Right lobe of liver (tissue), 6 donors: ENCODE data around the gene TAF13. TPM values are rescaled to one million over a fixed set of nuclear protein-coding genes. Genes with fewer than 3 reads are reported as not detected.

ENCODE experiments used
- ATAC-seq, 4 donors: fragments of 200-7000 bp; cut with Tn5 transposase; one replicate each; pipeline ENCODE4 v1.9.1; 2020; ENCODE audit warnings: mild to moderate bottlenecking in 4 of 4, moderate library complexity in 4 of 4
- DNase-seq, 3 donors: peaks; one replicate each; pipeline ENCODE4 v3.0.0-alpha.2; 2020
- H3K27ac ChIP-seq, 3 donors: fragments of 200-600 bp; one replicate each; pipeline ENCODE4 v1.8.0; 2022
- H3K27me3 ChIP-seq, 2 donors: fragments of 200-600 bp; one replicate each; pipeline ENCODE4 v1.8.0; 2022
- H3K36me3 ChIP-seq, 4 donors: fragments of 200-600 bp; sonication (generic) in 1 of 4; one replicate each; pipeline versions ENCODE4 v1.5.1 to v1.8.0; 2017 to 2022; ENCODE audit warnings: control low read depth in 1 of 4
- H3K4me1 ChIP-seq, 4 donors: fragments of 200-600 bp; sonication (generic) in 1 of 4; one replicate each; pipeline versions ENCODE4 v1.5.1 to v1.8.0; 2017 to 2022; ENCODE audit warnings: control low read depth in 1 of 4
- H3K4me3 ChIP-seq, 3 donors: fragments of 200-600 bp; one replicate each; pipeline ENCODE4 v1.8.0; 2022
- H3K9me3 ChIP-seq, 4 donors: fragments of 200-600 bp; sonication (generic) in 1 of 4; one replicate each; pipeline versions ENCODE4 v1.5.1 to v1.8.0; 2017 to 2022; ENCODE audit warnings: control low read depth in 1 of 4
- POLR2A ChIP-seq: fragments of 450-650 bp; IDR thresholded peaks from one replicate; pipeline ENCODE4 v1.6.1; 2017; ENCODE audit warnings: antibody characterized with exemption, mild to moderate bottlenecking
- WGBS: methylation state at CpG from one replicate; pipeline ENCODE4 v1.1.6; 2018; ENCODE audit warnings: low coverage, low lambda C conversion rate; ENCODE audit not compliant: insufficient coverage; ENCODE audit errors: missing lambda C conversion rate; 5-methylcytosine and 5-hydroxymethylcytosine counted together
- intact Hi-C, 2 donors: fragments of 100-400 bp; cut with DNase I; formaldehyde crosslinking; loops; one replicate each; pipeline versions ENCODE4 v1.11.2 to v1.14.1; 2022
- total RNA-seq, 6 experiments: library from RNA; depleted of rRNA in 2 of 6; stranded (reverse); fragments of >200 nt in 2 of 6; fragmentation: NEBNext Ultra II Directional in 3 of 6; extraction: Animal tissue kit (Norgen Biotek cat#: 25700) in 3 of 6; gene quantifications; one replicate each; pipeline versions ENCODE4 v1.1.0 to v1.2.4, GENCODE V29; 2016 to 2023
- TF ChIP-seq, protein P1 (sequence below), 4 donors: fragments of 200-600 bp in 3 of 4; fragments of 450-650 bp in 1 of 4; IDR thresholded peaks; one replicate each; pipeline versions ENCODE4 v1.5.1 to v1.8.0; 2016 to 2022; ENCODE audit warnings: antibody characterized with exemption in 4 of 4, mild to moderate bottlenecking in 2 of 4
- donor health status: DM: no; HTN: yes; CAD: no.
- donor health status: DM: no; HTN: no; CAD: no.
- donor health status: DM: no; HTN: no; CAD: no.
- donor health status: DM: no; HTN: yes; CAD: no.
- donor health status: DM: no; HTN: yes; CAD: no.

Gene TAF13
- total RNA-seq, 6 experiments from 2014 or later, result 19.2 to 41.1 (median 26.4) TPM

DNA sequence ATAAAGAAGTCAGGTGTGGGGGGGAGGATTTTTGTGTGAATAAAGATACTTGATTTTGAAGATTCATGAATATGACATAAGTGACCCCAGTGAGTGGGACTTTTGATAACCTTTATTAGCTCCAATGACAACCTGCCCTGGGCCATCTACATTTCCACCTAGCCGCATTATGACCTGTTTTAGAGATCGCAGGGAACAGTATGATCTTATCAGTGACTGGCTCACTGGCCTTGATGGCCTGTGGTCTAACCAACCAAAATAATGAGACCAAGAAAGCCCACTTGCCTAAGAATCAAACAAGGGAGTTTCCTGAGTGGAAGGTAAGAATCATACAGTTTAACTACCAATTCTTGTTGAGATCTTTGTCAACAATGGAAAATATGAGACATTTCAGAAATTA is 39.9 kb upstream of the TAF13 start:
- TF ChIP-seq, protein P1, sequence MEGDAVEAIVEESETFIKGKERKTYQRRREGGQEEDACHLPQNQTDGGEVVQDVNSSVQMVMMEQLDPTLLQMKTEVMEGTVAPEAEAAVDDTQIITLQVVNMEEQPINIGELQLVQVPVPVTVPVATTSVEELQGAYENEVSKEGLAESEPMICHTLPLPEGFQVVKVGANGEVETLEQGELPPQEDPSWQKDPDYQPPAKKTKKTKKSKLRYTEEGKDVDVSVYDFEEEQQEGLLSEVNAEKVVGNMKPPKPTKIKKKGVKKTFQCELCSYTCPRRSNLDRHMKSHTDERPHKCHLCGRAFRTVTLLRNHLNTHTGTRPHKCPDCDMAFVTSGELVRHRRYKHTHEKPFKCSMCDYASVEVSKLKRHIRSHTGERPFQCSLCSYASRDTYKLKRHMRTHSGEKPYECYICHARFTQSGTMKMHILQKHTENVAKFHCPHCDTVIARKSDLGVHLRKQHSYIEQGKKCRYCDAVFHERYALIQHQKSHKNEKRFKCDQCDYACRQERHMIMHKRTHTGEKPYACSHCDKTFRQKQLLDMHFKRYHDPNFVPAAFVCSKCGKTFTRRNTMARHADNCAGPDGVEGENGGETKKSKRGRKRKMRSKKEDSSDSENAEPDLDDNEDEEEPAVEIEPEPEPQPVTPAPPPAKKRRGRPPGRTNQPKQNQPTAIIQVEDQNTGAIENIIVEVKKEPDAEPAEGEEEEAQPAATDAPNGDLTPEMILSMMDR (IDR thresholded peaks at IDR 0.05), result no peak
- no peak for TF ChIP-seq POLR2A
- Histone ChIP-seq H3K36me3 (no peaks in the 10 kb centered on the region), H3K4me1 (peaks cover 0 to 18% (median 0%) of the 10 kb centered on the region in 4 donors), H3K9me3 (no peaks in the 10 kb centered on the region), H3K27me3 (peaks cover 5 to 6% of the 10 kb centered on the region in 2 donors), H3K4me3 (no peak overlapping the region), H3K27ac (no peak overlapping the region)
- ATAC-seq (no peak), DNase-seq (no peak)
- WGBS, result 78% methylated on average over 2 of the region's 2 CpGs
- intact Hi-C loops, result loop anchor here in 1 of 2 donors (5.0 kb wide), 1 partner anchor 77 kb away; no protein-coding TSS in a partner anchor

DNA sequence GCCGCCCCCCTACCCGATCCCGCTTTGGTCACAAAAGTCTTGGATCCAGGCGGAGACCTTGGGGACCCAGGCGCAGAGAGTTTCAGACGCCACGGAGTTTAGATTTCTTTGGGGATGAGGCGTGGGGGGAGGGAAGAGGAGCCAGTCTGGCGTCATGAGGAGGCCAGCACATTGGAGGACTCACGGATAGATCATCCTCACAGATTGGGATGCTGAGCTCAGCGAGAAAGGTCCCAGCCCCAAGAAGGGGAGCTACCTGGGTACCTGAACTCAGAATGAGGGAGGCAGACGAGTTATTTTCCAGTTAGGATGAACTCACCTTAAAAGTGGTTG is 38.5 kb upstream of the TAF13 start:
- peaks cover 0 to 18% (median 0%) of the 10 kb centered on the region in 4 donors for H3K4me1 ChIP-seq
- H3K27ac ChIP-seq, result no peak overlapping the region
- ATAC-seq (no peak), DNase-seq (no peak)
- TF ChIP-seq, protein P1 (IDR thresholded peaks at IDR 0.05), result no peak
- no peak for TF ChIP-seq POLR2A
- H3K27me3 ChIP-seq, result peaks cover 5 to 6% of the 10 kb centered on the region in 2 donors
- H3K36me3 ChIP-seq, result no peaks in the 10 kb centered on the region
- intact Hi-C loops, result no loop called here
- no peak overlapping the region for H3K4me3 ChIP-seq
- 2% methylated on average over 8 of the region's 12 CpGs for WGBS
- no peaks in the 10 kb centered on the region for H3K9me3 ChIP-seq

DNA sequence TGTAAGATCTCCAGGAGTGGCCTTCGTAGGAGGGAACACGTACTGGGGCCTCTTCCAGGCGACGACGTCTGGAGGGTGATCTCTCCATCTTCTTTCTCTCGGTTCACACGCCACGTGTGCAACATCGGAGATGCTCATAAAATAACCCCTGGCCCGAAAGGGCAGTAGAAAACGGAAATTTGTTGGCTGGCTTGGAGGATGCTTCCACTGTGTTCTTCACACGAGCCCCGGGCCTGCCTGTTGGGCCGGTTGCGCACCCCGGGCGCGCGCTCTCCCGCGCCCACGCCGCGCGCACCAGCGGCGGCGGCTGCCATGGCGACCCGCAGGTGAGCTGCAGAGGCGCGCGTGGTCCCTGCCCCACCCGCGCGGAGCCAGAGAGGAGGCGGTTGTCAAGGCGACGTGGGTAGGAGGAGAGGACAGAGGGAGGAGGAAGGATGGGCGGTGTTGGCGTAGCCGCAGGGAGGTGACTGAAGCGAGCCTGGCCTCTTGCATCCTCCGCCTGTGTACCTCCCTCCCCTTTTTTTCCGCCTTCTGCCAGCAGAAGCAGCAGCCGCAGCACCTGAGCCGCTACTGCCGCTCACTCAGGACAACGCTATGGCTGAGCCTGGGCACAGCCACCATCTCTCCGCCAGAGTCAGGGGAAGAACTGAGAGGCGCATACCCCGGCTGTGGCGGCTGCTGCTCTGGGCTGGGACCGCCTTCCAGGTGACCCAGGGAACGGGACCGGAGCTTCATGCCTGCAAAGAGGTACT is 38.0 kb upstream of the TAF13 start, which contains the start of gene ELAPOR1:
TSS of gene ELAPOR1 (plus strand) at position 526 of the 752 bp plus-strand sequence. CDS start at position 595, 69 bp downstream.
- ATAC-seq, result peak; percentile 40 to 50 (median 46)

DNA sequence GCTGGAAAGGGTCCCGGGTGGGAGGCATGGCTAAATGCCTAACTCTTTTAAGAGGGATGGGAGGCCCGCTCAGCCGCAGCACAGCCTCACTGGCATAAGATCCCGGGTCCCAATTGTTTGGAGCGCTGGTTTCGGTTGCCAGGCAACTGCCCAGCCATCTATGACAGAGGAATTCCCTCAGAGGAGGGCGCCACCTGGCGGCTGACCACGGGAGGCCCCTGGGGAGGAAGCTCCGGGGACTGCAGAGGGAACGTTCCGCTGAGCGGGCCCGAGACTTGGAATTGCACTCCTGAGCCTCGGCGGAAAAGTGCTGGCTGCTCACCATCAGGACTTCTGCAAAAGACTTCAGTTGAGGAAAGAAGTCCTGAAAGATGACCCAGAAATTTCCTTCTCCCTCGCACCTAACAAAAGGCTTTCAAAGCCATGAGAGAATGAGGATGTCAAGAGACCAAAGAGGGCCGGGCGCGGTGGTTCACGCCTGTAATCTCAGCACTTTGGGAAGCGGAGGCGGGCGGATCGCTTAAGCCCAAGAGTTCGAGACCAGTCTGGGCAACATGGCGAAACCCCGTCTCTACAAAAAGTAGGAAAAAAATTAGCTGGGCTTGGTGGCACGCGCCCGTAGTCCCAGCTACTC is 37.0 kb upstream of the TAF13 start:
- no peaks in the 10 kb centered on the region for H3K36me3 ChIP-seq
- TF ChIP-seq, protein P1 (IDR thresholded peaks at IDR 0.05), result peak; percentile 87 to 99 (median 98)
- no peak for TF ChIP-seq POLR2A
- intact Hi-C loops, result no loop called here
- H3K27me3 ChIP-seq, result peaks cover 5 to 6% of the 10 kb centered on the region in 2 donors
- no peaks in the 10 kb centered on the region for H3K9me3 ChIP-seq
- peaks cover 0 to 18% (median 0%) of the 10 kb centered on the region in 4 donors for H3K4me1 ChIP-seq
- peak overlapping the region in 1 of 3 donors; percentile 3 for H3K4me3 ChIP-seq
- WGBS, result 11% methylated on average over 24 of the region's 31 CpGs
- H3K27ac ChIP-seq, result no peak overlapping the region
- peak; percentile 95 to 97 (median 96) for ATAC-seq
- peak; percentile 92 to 94 (median 93) for DNase-seq

More for the DNA sequence above, 38.0 kb upstream of the TAF13 start, which contains the start of gene ELAPOR1:
- intact Hi-C loops, result no loop called here
- Histone ChIP-seq H3K36me3 (no peaks in the 10 kb centered on the region), H3K9me3 (no peaks in the 10 kb centered on the region), H3K27ac (no peak within 1 kb of the TSS), H3K4me3 (peak within 1 kb of the TSS in 2 of 3 donors; percentile 1 to 38), H3K27me3 (peaks cover 5 to 6% of the 10 kb centered on the region in 2 donors), H3K4me1 (peaks cover 0 to 18% (median 0%) of the 10 kb centered on the region in 4 donors)
- WGBS, result 3% methylated on average over 8 of the region's 56 CpGs
- TF ChIP-seq POLR2A, result no peak
- TF ChIP-seq, protein P1 (IDR thresholded peaks at IDR 0.05), result no peak
- DNase-seq, result peak; percentile 47 to 77 (median 54)
